Ramos (cell line): ENCODE results near the gene STAT3.
"Not testable (repeated sequence)": the region's sequence is repeated elsewhere in the genome, so short reads cannot be mapped to it uniquely, and the experiment has no call there.

Experiments used
- in situ Hi-C: fragments of 300-500 bp; cut with MboI; formaldehyde crosslinking; loops from one replicate; pipeline ENCODE4 v1.14.3; 2022; ENCODE audit warnings: low sequenced_read_pairs; ENCODE audit not compliant: unreplicated experiment

The STAT3 gene

DNA sequence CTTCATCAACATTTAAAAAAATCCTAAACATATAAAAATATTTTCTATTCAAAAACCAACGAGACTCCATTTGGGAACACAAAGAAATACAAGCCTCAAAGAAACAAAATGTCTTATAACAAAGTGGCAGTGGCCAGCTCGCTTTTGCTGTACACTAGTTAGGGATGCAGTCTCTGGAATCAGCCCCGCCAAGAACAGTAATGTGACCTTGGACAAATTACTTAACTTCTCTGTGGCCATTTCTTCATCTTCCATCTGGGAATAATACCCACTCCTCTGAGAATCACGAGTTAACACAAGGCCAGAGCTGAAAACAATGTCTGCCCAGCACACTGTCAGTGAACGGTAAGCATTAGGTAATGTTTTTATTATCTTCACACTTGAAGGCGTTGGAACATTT is 117.6 kb downstream of the STAT3 start:
- in situ Hi-C loops: no loop called here

DNA sequence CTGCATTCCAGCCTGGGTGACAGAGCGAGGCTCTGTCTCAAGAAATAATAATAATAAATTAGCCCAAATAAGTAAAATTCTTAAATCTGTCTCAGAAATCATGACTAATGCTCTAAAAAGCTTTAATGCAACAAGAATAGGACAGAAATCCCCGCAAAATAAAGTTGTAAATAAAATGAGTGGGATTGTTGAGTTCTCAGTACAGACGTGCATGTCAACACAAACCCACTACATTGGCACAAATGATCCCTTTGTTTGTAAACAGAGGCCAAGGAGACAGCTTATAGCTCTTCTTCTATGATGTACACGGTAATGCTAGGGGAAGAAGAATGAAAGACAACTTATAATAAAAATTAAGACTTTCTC is 118.1 kb downstream of the STAT3 start:
- in situ Hi-C loops: no loop called here

DNA sequence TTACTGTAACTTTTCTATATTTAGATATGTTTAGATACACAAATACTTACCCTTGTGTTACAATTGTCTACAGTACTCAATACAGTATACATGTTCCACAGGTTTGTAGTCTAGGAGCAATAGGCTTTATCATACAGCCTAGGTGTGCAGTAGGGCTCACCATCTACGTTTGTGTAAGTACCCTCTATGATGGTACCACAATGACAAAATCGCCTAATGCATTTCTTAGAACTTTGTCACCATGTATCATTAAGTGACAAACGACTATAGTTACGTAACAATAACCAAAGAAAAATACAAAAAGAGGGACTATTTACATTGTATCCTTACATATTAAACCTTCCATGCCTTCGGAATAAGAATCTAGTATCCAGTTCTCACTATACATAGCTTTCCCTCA is 120.0 kb downstream of the STAT3 start:
- in situ Hi-C loops: no loop called here

DNA sequence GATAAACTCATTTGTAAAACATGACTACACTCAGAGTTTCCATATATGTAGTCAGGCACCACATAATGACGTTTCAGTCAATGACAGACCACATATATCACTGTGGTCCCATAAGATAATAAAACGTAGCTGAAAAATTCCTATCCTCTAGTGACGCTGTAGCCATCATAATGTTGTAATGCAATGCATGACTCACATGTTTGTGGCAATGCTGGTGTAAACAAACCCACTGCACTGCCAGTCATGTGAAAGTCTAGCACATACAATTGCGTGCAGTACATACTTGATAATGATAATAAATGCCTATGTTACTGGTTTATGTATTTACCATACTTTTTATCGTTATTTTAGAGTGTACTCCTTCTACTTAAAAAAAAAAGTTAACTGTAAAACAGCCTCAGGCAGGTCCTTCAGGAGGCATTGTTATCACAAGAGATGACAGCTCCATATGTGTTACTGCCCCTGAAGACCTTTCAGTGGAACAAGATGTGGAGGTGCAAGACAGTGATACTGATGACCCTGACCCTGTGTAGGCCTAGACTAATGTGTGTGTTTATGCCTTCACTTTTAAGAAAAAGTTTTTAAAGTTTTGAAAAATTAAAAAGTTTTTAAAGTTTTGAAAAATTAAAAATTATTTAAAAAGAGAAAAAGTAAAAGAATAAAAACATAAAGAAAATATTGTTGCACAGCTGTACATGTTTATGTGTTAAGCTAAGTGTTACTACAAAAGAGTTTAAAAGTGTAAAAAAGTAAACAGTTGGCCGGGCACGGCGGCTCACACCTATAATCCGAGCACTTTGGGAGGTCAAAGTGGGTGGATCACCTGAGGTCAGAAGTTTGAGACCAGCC is 121.1 kb downstream of the STAT3 start:
- in situ Hi-C loops: no loop called here

DNA sequence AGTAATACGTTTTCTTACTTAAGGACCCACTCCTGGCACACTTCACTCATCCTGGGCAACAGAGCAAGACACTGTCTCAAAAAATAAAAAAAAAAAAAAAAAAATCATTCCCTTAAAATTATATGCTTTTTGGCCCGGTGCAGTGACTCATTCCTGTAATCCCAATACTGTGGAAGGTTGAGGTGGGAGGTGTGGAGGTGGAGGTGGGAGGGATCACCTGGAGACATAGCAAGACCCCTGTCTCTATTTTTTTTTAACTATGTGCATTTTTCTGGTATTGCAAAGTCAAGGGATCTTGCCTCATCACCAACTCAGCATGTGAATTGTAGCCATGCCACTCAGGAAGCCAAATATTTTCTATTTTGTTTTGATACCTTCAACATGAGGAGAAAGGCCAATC is 121.8 kb downstream of the STAT3 start:
- in situ Hi-C loops: no loop called here

DNA sequence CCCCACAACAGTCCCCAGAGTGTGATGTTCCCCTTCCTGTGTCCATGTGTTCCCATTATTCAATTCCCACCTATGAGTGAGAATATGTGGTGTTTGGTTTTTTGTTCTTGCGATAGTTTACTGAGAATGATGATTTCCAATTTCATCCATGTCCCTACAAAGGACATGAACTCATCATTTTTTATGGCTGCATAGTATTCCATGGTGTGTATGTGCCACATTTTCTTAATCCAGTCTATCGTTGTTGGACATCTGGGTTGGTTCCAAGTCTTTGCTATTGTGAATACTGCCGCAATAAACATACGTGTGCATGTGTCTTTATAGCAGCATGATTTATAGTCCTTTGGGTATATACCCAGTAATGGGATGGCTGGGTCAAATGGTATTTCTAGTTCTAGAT is 123.9 kb downstream of the STAT3 start:
- in situ Hi-C loops: not testable (repeated sequence)
